Islet of Langerhans (tissue), 1 donor: ENCODE results near the gene MYO1C.
A peak's percentile ranks its signal among the peaks of the same experiment; 100 is the strongest.
"Not testable (repeated sequence)": the region's sequence is repeated elsewhere in the genome, so short reads cannot be mapped to it uniquely, and the experiment has no call there.

Source experiments
- FAIRE-seq: peaks from one replicate; lab custom pipeline; 2011; peaks lifted over from hg19 to GRCh38; lab: Jason Lieb, UNC

The MYO1C gene, protein sequence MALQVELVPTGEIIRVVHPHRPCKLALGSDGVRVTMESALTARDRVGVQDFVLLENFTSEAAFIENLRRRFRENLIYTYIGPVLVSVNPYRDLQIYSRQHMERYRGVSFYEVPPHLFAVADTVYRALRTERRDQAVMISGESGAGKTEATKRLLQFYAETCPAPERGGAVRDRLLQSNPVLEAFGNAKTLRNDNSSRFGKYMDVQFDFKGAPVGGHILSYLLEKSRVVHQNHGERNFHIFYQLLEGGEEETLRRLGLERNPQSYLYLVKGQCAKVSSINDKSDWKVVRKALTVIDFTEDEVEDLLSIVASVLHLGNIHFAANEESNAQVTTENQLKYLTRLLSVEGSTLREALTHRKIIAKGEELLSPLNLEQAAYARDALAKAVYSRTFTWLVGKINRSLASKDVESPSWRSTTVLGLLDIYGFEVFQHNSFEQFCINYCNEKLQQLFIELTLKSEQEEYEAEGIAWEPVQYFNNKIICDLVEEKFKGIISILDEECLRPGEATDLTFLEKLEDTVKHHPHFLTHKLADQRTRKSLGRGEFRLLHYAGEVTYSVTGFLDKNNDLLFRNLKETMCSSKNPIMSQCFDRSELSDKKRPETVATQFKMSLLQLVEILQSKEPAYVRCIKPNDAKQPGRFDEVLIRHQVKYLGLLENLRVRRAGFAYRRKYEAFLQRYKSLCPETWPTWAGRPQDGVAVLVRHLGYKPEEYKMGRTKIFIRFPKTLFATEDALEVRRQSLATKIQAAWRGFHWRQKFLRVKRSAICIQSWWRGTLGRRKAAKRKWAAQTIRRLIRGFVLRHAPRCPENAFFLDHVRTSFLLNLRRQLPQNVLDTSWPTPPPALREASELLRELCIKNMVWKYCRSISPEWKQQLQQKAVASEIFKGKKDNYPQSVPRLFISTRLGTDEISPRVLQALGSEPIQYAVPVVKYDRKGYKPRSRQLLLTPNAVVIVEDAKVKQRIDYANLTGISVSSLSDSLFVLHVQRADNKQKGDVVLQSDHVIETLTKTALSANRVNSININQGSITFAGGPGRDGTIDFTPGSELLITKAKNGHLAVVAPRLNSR

DNA sequence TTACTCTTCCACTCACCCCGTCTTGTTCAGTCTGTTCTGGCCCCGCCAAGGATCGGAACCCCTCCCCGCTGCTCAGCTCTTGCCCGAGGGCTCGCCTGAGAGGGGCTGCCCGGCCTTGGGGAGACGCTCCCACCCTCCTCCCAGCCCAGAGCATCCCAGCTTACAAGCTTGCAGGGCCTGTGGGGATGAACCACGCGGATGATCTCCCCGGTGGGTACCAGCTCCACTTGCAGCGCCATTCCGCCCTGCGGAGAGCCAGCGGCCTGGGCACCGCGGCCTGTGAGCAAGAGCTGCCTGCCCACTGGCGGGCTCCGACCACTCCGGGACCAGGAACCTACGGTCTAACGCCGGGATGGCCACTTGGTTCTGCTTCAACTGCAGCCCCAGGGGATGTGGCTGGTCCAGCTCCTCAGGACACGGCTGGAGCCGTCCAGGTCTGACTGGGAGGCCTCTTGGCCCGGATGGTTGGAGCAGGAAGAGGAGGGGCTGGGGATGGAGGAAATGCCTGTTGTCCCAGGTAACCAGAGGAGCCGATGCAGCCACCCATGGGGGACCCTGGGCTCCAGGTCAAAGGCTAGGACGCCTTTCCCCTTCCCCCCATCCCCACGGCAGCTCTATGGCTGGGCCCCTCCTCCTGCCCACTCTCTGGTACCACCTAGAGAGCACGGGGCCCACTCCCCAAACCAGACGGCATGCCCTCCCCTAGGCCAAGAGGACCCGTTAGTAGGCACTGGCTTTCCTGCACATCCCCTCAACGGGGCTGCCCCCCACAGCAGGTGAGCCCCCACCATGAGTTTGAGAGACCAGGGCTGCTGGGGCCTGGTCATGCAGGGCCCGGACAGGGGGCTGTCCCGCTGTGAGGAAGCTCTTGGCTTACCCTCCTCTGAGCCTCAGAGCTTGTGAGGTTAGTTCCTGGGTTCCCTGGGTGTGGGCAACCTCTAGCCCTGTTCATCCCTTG is at the start of gene MYO1C:
Gene MYO1C (minus strand): TSS at position 438 of the 958 bp plus-strand sequence. CDS start 199 bp downstream, at position 239.
- FAIRE-seq, result no peak

DNA sequence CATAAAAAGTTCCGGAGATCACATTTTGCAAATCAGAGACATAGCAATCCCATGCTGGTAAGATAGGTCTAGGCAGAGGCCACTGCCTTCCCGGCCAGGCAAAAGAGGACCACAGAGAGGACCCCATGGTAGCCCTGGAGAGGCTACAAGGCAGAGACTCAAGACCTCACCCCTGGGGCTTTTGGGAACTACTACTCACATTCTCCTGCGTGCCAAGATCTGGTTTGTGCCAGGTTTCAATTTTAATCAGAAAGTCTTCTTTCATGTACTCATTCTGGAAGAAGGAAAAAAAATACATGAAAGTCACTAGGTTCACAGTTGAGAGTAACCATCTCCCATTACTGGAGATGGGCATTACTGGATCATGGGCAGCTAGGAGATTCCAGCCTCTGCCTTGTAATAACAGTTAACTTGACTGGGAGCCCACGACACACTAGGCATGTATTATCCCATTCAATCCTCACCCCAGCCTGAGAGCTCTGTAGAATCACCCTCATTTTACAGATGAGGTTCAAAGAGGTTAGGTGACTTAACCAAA is 49.0 kb upstream of the MYO1C start:
- no peak for FAIRE-seq

DNA sequence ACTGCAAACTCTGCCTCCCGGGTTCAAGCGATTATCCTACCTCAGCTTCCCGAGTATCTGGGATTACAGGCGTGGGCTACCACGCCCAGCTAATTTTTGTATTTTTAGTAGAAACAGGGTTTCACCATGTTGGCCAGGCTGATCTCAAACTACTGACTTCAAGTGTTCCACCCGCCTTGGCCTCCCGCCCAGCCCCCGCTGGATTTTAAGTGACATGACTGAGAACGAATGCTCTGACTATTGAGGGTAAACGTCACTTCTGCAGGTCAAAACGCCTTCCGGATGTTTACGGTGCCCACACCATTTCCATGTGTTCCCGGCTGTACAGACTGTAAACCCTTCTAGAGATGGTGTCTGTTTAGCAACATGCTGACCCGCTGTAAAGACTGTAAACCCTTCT is 47.3 kb upstream of the MYO1C start:
- FAIRE-seq, result no peak

DNA sequence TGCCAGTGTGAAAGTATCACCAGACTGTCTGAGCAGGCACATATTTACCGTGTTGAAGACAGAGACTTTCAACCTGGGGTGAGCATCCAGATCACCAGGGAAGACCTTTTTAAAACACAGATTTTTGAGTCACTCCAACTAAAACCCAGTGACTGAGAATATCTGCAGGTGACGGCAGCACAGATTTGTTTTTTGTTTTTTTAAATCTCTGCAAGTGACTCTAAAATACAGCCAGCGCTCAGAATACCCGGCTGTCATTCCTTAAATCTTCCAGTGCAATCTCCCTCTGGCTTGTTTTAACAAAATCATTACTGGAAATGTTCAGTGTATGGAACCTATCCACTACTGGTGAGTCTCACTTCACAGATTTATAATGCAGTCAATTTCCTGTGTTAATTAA is 43.3 kb upstream of the MYO1C start:
- no peak for FAIRE-seq

DNA sequence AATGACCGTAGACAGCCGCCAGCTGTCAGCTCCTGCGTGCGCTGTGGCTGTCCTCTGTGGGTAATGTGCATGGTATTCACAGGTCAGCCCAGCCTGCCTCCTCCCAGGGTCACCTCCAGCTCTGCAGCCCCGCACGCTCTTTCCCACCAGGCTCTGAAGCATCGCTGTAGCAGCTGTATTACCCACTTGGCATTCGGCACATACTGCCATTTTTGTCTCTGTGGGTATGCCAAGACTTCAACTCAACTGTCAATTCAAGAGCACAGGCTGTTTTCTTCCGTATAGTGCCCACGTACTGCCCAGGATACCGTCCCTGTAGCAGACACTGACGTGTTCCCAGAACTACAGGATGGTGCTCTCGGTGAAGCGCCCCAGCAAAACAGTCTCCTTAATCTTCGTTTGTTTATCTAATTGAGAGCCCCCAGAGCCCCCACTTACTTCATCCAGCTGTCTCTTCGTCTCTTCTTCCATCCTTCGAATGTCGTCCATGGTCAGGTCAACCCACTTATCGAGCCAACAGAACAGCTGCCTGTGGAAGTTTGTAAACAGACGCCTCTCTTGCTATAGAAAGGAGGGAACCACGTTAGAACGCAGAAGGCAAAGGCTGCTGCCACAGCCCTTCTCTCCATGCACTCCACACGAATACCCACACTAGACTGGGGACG is 41.3 kb upstream of the MYO1C start:
- no peak for FAIRE-seq

DNA sequence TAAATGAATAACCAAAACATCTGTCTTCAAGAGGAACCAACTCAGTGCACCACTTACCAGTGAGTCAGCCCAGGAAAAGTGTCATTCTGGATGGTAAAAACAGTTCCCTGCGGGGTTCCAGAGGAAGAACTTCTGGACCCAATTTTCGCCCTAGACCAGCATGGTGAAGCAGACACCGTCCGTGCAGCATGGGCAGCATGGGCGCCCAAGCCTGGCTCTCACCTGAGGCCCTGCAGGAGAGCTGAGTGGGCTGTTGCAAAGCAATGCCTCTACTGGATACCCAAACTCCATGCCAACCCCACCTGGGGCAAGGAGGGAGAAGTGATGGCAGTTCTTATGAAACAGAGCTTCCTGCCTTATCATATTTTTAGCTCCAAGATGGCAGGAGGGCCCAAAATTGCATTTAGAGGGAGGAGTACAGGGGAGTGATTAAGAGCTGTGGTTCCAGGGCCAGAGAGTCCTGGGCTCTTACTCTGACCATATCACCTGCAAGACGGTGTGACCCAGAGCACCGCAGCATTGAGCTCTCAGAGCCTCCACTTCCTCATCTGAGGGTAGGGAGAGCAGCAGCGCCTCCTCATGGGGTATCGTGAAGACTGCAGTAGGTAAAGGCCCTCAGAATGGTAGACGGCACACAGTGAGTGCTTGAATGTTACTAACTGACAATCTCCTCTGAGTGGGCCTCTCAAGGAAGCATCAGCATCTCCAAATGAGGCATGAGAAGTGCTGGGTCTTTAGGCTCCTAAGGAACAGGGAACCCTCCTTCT is 40.5 kb upstream of the MYO1C start:
- FAIRE-seq, result no peak

DNA sequence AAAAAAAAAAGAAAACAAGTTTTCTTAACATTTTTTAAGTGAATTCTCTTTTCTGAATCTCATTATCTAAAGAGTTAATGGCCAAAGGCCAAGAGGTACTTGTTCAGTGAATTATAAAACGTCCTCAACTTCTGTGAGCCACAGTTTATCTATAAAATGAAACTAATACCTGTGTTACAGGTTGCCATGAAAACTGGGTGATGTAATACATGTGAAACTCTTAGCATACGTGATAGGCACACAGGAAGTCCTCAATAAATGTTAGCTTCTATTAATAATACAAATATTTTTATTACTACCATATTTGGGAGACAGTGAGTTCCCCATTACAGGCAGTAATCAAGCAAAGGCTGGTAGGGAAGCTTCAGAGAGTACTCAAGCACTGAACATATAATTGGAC is 37.4 kb upstream of the MYO1C start:
- FAIRE-seq, result no peak

DNA sequence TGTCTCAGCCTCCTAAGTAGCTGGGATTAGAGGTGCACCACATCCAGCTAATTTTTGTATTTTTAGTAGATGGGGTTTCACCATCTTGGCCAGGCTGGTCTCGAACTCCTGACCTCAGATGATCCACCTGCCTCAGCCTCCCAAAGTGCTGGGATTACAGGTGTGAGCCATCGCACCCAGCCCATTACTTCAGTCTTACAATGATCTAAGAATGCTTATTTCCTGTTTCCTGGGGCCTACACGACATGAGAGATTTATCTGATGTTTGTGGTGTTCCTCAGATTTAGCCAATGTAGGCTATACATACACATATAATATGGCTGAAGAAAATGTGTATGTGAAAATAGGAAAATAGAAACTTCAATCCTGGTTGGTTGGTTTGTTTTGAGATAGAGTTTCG is 34.4 kb upstream of the MYO1C start:
- FAIRE-seq, result not testable (repeated sequence)

DNA sequence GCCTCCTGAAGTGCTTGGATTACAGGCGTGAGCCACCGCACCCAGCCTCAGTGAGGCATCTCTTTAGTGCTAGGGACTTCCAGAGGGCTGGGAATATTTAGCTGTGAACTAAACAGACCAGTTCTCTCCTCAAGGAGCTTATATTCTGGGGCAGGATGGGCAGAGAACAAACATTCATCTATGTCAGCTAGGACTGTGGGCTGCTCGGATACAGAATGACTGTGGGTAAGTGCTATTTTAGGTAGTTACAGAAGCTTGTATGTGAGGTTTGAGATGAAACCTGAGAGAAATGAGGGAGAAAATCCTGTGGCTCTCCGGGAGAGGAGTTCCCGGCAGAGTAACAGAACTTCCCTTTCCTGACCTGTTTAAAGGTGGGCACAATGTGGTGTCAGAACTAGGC is 30.1 kb upstream of the MYO1C start:
- FAIRE-seq, result no peak

DNA sequence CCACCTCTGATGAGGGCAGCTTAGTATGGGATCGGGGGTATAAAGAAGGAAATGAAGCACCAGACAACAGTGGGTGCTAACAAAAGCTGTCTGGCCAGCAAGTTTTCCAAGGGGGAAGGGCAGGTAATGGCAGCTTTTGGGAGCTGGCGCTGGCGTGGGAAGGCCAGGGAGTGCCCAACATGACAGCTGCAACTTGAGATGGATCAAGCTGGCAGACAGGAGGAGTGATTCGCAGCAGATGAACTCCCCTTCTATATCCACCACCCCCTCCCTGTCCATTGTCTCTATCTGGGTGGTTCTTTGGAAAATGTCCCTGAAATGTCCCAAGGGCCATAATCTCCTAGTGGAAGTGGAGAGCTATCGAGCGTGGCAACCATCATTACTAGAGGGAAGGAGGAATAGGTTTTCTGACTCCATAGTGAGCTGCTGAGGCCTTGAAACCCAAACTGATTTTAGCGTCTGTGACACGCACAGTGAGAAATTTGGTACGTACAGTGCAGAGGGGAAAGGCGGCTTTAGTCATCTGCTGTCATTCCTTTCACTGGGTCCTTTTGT is 28.7 kb upstream of the MYO1C start:
- no peak for FAIRE-seq

DNA sequence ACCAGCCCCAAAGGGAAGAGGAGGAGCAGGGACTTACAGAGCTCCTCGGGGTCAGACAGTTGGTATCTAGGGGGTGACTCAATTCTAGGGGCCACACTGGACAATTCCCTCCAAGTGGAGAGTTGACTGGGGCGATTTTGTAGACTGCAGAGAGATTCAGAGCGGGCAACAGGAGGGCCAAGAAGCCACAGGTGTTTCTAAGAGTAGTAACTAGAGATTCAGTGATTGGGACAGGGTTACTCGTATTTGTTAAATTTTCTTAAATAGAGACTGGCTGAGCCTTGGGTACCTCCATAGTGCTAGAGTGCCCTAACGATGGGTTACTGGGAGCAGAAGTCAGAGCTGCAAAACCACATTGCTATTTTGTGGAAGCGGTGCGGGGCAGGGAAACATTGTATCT is 27.2 kb upstream of the MYO1C start:
- no peak for FAIRE-seq

DNA sequence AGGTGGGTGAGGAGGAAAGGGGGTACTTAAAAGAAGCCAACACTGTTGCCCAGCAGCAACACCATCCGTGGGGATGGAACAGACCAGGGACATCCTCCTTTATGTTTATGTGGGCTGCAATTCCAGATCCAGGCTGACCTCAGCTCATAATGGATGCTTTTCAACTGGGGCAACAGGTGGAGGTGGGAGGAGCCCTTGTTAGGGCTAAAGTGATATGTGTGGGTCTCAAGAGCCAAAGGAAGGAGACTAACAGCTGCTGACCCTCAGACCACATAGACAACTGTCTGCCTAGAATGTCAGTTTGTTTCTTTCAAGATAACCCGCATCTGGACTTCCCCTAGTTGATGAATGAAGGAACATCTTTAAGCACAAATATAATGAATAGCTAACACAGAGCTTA is 25.9 kb upstream of the MYO1C start:
- FAIRE-seq, result no peak

DNA sequence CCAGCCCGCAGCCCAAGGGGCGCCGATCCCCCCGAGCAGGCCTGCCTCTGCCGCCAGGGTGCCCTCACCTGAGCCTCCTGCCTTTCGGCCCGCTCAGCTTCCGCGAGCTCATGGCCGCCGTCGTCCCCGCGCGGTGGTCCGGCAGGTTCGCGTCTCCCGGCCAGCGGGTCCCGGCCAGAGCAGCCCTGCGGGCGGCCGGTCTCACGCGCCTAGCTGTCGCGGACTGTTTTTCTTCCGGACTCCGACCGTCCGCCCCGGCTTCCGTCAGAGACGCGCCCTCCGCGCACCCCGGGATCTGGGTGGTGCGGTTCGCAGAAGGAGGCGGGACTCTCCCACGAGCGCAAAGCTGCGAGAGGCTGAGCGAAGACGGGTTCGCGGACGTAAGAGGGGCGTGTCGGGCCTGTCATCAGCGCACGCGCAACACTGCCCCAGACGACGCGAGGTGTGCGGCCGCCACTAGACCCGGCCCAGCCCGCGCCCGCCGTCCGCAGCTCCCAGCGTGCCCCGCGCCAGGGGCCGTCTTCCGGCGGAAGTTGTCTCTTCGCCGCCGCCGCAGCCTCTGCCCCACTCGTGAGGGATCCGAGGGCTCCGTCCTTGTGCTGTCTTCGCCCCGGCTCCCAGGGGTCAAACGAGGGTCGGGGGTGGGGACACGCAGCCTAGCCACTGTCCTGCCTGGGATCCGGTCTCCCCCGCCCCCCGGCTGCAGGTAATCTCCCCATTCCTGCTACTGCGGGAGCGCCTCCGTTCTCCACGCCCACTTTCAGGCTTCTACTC is 24.1 kb upstream of the MYO1C start, which contains the start of gene INPP5K:
Gene INPP5K (minus strand): TSS at position 225 of the 774 bp plus-strand sequence. CDS start 113 bp downstream, at position 112.
- FAIRE-seq, result no peak

DNA sequence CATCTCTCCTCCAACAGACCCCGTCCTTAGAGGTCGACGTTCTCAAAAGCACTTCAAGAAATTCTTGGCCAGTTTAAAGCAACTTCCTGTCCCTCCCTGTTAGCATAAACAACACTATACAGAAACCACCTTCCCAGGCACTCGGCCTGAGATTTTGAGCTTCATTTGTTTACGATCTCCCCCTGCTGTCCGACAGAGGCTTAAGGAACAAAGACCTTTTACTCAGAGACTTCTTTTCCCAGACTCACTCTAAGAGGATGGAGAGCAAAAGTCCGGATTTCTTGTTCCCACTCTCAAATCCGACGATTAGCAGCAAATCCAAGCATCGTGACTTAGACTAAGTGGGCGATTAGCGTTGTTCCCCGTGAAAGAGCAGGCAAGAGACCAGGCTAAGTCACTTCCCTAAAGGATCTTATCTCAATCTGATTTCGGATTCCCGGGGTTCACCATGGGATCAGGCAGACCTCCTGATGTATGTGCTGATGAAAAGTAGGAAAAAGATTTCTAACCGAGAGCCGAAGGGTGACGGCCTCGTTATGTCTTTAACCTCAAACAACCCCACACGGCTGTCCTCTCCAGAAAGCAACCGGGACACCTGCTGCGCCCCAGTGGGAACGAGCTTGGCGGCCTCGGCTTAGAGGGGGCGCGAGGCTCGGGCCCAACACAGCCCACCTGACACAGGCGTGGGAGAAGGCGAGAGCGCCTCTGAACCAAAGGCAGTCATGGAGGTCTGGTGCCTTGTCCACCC is 23.3 kb upstream of the MYO1C start:
- peak; percentile 84 for FAIRE-seq

DNA sequence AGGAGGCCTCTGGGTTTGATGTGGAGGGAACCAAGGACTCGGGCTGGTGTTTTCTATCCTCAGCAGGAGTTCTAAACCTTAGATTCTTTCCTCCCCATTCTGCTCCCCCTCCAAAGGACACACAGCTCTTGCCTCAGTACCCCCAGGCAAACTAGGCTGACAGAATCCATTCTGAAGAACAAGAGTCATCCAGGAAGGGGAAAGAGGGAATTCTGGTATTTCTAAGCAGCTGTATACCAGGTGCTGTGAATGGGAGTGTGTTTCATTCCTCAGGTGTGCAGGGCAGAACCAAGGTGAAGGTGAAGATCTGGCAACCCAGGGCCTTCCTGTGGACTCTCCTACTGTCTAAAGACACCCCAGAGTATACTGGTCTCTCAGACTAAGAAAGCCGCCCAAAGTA is 19.9 kb upstream of the MYO1C start:
- no peak for FAIRE-seq

DNA sequence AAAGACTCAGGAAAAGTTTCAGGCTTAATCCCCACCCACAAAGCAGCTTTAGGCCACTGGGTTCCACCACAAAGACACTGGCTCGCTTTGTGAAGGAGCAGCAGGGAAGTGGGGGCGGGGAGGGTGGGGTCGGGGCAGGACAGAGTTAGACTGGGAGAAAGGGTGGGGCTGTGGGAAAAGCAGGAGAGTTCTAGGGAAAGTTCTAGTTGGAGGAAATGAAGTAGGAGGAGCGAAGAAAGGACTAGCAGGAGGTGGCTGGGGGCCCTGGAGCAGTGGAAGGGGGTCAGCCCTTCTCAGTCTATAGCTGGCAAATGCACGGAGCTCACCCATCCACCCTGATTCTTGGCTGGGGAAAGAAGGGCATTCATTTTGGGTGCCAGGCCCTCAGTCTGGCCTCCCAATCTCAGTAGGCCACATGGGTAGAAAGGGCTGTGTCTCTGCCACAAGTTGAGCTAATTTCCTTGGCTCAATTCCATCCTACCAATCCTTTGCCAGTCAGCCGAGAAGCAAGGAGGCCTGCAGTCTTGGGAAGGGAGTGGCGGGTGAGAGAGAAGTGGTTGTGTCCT is 19.4 kb upstream of the MYO1C start:
- no peak for FAIRE-seq

DNA sequence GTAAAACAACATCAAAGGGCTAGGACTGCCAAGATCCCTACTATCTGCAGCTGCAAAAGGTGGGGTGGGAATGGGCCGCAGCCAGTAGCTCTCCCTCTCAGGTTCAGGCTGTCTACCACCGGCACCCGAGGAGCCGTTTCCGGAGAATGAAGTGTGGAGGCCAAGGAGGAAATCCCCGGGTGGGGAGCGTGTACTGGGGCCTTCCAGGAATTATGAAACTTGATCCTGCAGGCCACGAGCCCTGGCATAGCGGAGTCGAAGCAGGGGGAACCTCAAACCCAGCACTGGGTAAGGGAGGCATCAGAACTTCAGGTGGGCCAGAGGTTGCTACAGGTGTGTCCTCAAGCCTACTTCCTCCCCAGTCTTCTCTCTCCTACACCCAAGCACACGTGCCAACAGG is 18.8 kb upstream of the MYO1C start:
- FAIRE-seq, result no peak
